Smooth muscle cell (in vitro differentiated cells): ENCODE data around the gene STRBP. TPM values are rescaled to one million over a fixed set of nuclear protein-coding genes. Genes with fewer than 3 reads are reported as not detected.

Experiments used
- DNase-seq: peaks from one replicate; lab custom pipeline; 2025; ENCODE audit not compliant: unreplicated experiment; lab: John Stamatoyannopoulos, UW
- H2AFZ ChIP-seq: fragments of 200-600 bp; sonication (generic); 2 replicates; pipeline ENCODE4 v1.6.0; 2016; ENCODE audit warnings: antibody characterized with exemption, low read depth, mild to moderate bottlenecking
- H3F3A ChIP-seq: fragments of 200-600 bp; sonication (generic); 2 replicates; pipeline ENCODE4 v1.6.0; 2017; ENCODE audit warnings: antibody characterized with exemption, low read depth
- H3K27ac ChIP-seq: fragments of 200-600 bp; sonication (generic); 2 replicates; pipeline ENCODE4 v1.5.1; 2016; ENCODE audit warnings: low read depth, mild to moderate bottlenecking
- H3K27me3 ChIP-seq: fragments of 200-600 bp; sonication (generic); 2 replicates; pipeline ENCODE4 v1.6.1; 2016; ENCODE audit warnings: low read depth, mild to moderate bottlenecking
- H3K36me3 ChIP-seq: fragments of 200-600 bp; sonication (generic); 2 replicates; pipeline ENCODE4 v1.5.1; 2016; ENCODE audit warnings: low read depth
- H3K4me1 ChIP-seq: fragments of 200-600 bp; sonication (generic); 2 replicates; pipeline ENCODE4 v1.5.1; 2016; ENCODE audit warnings: low read depth
- H3K4me2 ChIP-seq: fragments of 200-600 bp; sonication (generic); 2 replicates; pipeline ENCODE4 v1.6.0; 2016; ENCODE audit warnings: mild to moderate bottlenecking
- H3K4me3 ChIP-seq: fragments of 200-600 bp; sonication (generic); 2 replicates; pipeline ENCODE4 v1.5.1; 2016; ENCODE audit warnings: mild to moderate bottlenecking
- H3K79me2 ChIP-seq: fragments of 200-600 bp; sonication (generic); 2 replicates; pipeline ENCODE4 v1.6.0; 2016; ENCODE audit warnings: low read depth, mild to moderate bottlenecking
- H3K9ac ChIP-seq: fragments of 200-600 bp; sonication (generic); 2 replicates; pipeline ENCODE4 v1.6.0; 2016; ENCODE audit warnings: low read depth
- H3K9me3 ChIP-seq: fragments of 200-600 bp; sonication (generic); replicated peaks from 2 replicates; pipeline ENCODE4 v1.5.1; 2016; ENCODE audit warnings: low read depth
- H4K20me1 ChIP-seq: fragments of 200-600 bp; sonication (generic); 2 replicates; pipeline ENCODE4 v1.6.0; 2016; ENCODE audit warnings: low read depth
- CTCF ChIP-seq: fragments of 200-600 bp; sonication (generic); IDR thresholded peaks from 2 replicates; pipeline ENCODE4 v1.5.1; 2017; ENCODE audit warnings: borderline replicate concordance, mild to moderate bottlenecking, antibody characterized with exemption; ENCODE audit not compliant: insufficient read depth, poor library complexity, severe bottlenecking
- WGBS: methylation state at CpG from one replicate; pipeline ENCODE4 v1.1.7; 2016; ENCODE audit warnings: low lambda C conversion rate; 5-methylcytosine and 5-hydroxymethylcytosine counted together
- polyA plus RNA-seq: library from polyadenylated mRNA; unstranded; fragments of >200 nt; fragmentation: Nextera tagmentation; extraction: Ambion mirVana; gene quantifications from 2 replicates; pipeline ENCODE4 v1.2.1, GENCODE V29; 2016
- total RNA-seq: library from RNA; depleted of rRNA; stranded (reverse); fragments of >200 nt; gene quantifications from 2 replicates; pipeline ENCODE4 v1.2.3, GENCODE V29; 2014

STRBP gene
- total RNA-seq, result 7.8 and 11.9 TPM in 2 replicates
- 6.6 and 7.6 TPM in 2 replicates for polyA plus RNA-seq

- under 1% methylated on average over 52 of the region's 97 CpGs for WGBS
- Histone ChIP-seq H3K4me1 (peaks cover 12% of the 10 kb centered on the region), H2AFZ (peak within 1 kb of the TSS; percentile 89), H3K4me3 (peak within 1 kb of the TSS; percentile 83), H3K9me3 (no peaks in the 10 kb centered on the region), H3K27ac (no peak within 1 kb of the TSS), H4K20me1 (peaks cover 12% of the 10 kb centered on the region), H3K9ac (peak within 1 kb of the TSS; percentile 51), H3K27me3 (peaks cover 28% of the 10 kb centered on the region), H3K4me2 (peak within 1 kb of the TSS; percentile 95), H3K36me3 (no peaks in the 10 kb centered on the region), H3K79me2 (no peaks in the 10 kb centered on the region), H3F3A (no peaks in the 10 kb centered on the region)
- peak; percentile 44 for DNase-seq
- TF ChIP-seq CTCF, result no peak
These were observed at the start of gene STRBP for GRCh38 chr9:123268465-123269259. Gene STRBP, minus strand, starts transcription at chr9:123268586. Its CDS starts 84,452 bp downstream, at chr9:123184134.

GRCh38 chr9:123316053-123316718, 47.8 kb upstream of the STRBP start:
- 75% methylated on average over 7 of the region's 7 CpGs for WGBS
- Histone ChIP-seq H3K4me2 (no peak overlapping the region), H3K36me3 (no peaks in the 10 kb centered on the region)

GRCh38 chr9:123315635-123316034, 47.2 kb upstream of the STRBP start:
- H3K4me2 ChIP-seq, result no peak overlapping the region
- WGBS, result 75% methylated on average over 2 of the region's 2 CpGs
- H3K4me1 ChIP-seq, result no peaks in the 10 kb centered on the region

More at GRCh38 chr9:123316053-123316718, 47.8 kb upstream of the STRBP start:
- Histone ChIP-seq H3K79me2 (no peaks in the 10 kb centered on the region), H4K20me1 (no peaks in the 10 kb centered on the region), H3K4me1 (no peaks in the 10 kb centered on the region), H3F3A (no peaks in the 10 kb centered on the region), H2AFZ (no peak overlapping the region), H3K4me3 (no peak overlapping the region), H3K9me3 (no peaks in the 10 kb centered on the region), H3K9ac (no peak overlapping the region), H3K27ac (no peak overlapping the region), H3K27me3 (no peaks in the 10 kb centered on the region)
- no peak for TF ChIP-seq CTCF
- DNase-seq, result no peak

More at GRCh38 chr9:123315635-123316034, 47.2 kb upstream of the STRBP start:
- Histone ChIP-seq H4K20me1 (no peaks in the 10 kb centered on the region), H3F3A (no peaks in the 10 kb centered on the region), H3K36me3 (no peaks in the 10 kb centered on the region), H3K27ac (no peak overlapping the region), H3K27me3 (no peaks in the 10 kb centered on the region), H2AFZ (no peak overlapping the region), H3K9me3 (no peaks in the 10 kb centered on the region), H3K4me3 (no peak overlapping the region), H3K9ac (no peak overlapping the region), H3K79me2 (no peaks in the 10 kb centered on the region)
- DNase-seq, result no peak
- no peak for TF ChIP-seq CTCF
